ENCODE results near the gene PPP6R2. TPM values are rescaled to one million over a fixed set of nuclear protein-coding genes. Genes with fewer than 3 reads are reported as not detected.
"Not testable (repeated sequence)": the region's sequence is repeated elsewhere in the genome, so short reads cannot be mapped to it uniquely, and the experiment has no call there.

The PPP6R2 gene
- polyA plus RNA-seq, 3 donors: 25.1 to 41.1 (median 36.9) TPM

DNA sequence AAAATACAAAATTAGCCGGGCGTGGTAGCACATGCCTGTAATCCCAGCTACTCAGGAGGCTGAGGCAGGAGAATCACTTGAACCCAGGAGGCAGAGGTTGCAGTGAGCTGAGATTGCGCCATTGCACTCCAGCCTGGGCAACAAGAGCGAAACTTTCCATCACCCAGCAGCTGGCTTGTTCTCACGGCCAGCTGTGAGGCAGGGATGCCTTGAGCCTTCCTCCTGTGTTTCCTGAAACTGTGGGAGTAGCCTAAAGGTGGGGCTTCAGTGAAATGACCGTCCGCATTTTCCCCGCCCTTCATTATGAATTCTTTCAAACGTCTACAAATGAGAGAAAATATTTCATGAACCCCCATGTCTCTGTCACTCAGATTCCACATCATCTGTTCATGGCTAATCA is 65.8 kb downstream of the PPP6R2 start:
- not testable (repeated sequence) for H3K27ac ChIP-seq (ENCODE audit: low read depth, low read length)
- 54 to 75% (median 71%) methylated on average over 9 of the region's 9 CpGs for WGBS, 3 donors

GRCh38 chr22:50414476-50415248 is 71.5 kb downstream of the PPP6R2 start:
- WGBS, 3 donors: 90 to 93% (median 92%) methylated on average over 31 of the region's 31 CpGs
- H3K27ac ChIP-seq (ENCODE audit: low read depth, low read length): no peak overlapping the region

- no peak overlapping the region for H3K27ac ChIP-seq (ENCODE audit: low read depth, low read length)
- 94 to 96% (median 94%) methylated on average over 12 of the region's 12 CpGs for WGBS, 3 donors
Observed at GRCh38 chr22:50415426-50415825, 72.3 kb downstream of the PPP6R2 start.

DNA sequence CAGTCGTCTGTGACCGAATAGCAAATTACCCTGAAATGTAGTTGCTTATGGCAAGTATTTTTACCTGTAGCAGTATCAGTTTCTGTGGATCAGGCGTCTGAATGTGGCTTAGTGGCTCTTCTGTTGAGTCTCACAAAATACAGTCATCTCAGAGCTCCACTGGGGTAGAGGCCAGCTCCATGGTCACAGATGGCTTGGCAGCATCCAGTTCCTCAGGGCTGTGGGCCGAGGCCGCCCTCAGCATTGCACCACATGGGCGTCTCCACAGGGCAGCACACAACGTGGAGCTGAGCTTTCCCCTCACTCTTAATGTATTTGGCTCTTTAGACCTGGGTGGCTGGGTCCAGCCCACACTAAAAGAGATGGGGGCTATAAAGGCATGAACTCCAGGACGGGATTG is 73.9 kb downstream of the PPP6R2 start:
- 81 to 92% (median 92%) methylated on average over 8 of the region's 8 CpGs for WGBS, 3 donors
- H3K27ac ChIP-seq (ENCODE audit: low read depth, low read length): no peak overlapping the region

DNA sequence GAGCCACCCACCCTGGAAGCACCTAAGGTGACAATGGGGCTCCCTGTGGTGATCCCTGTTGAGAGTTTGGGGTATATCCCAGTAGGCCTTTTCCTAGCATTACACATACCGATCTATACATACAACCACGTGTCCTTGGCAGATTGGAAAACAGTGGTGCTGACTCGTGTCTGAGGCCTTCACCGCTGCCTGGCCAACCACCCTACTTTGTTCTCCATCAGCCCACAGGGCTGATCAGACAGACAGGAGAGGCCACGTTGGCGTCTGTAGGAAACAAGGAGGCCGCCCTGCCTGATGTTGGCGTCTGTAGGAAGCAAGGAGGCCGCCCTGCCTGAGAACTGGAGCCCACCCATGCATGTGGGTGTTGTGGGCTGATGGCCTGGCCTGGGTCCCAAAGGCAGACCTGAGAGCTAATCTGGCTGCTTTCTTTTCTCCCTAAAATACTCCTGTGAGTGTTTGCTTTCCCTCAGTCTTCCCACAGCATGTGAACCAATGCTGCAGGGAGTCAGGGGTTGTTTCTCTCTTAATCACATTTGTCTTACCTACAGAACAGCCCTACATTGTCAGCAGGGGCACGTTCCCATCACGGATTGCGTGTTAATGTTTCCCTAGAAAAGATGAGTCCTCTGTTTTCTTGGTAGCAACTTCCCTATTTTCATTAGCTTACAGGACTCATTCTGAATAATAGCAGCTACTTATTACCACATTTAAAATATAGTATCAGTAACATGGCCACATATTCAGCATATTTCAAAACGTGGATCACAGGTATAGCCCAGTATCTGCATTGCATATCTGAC is 74.5 kb downstream of the PPP6R2 start:
- H3K27ac ChIP-seq (ENCODE audit: low read depth, low read length): no peak overlapping the region
- 87 to 89% (median 89%) methylated on average over 13 of the region's 13 CpGs for WGBS, 3 donors

GRCh38 chr22:50418624-50419023 is 75.5 kb downstream of the PPP6R2 start:
- WGBS, 3 donors: 93 to 98% (median 95%) methylated on average over 5 of the region's 5 CpGs

GRCh38 chr22:50419116-50419515 is 76.0 kb downstream of the PPP6R2 start:
- WGBS, 3 donors: 91 to 97% (median 91%) methylated on average over 9 of the region's 9 CpGs

More at GRCh38 chr22:50418624-50419023, 75.5 kb downstream of the PPP6R2 start:
- H3K27ac ChIP-seq (ENCODE audit: low read depth, low read length): no peak overlapping the region

DNA sequence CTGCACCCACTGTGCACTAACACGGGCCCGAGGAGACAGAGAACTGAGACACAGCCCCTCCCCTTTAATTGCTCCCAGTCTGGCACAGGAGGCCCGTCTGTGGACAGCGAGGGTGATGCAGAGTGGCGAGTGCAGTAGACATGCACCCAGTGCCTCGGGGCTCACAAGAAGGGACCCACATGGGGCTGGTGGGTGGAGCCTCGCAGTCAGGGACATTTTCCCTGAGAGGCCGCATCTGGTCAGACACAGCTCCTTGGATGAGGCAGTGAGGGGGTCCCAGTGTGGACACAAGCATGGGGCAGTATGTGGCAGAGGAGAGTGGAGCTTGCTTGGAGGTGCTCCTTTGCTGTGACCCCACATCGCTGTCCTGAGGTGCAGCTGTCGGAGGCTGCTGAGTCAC is 76.9 kb downstream of the PPP6R2 start:
- no peak overlapping the region for H3K27ac ChIP-seq (ENCODE audit: low read depth, low read length)
- WGBS, 3 donors: 90 to 94% (median 94%) methylated on average over 10 of the region's 10 CpGs

More at GRCh38 chr22:50419116-50419515, 76.0 kb downstream of the PPP6R2 start:
- no peak overlapping the region for H3K27ac ChIP-seq (ENCODE audit: low read depth, low read length)

- H3K27ac ChIP-seq (ENCODE audit: low read depth, low read length): no peak overlapping the region
- WGBS, 3 donors: 90 to 92% (median 90%) methylated on average over 12 of the region's 12 CpGs
Observed at GRCh38 chr22:50420581-50420980, 77.5 kb downstream of the PPP6R2 start.

GRCh38 chr22:50422046-50422445 is 78.9 kb downstream of the PPP6R2 start:
- no peak overlapping the region for H3K27ac ChIP-seq (ENCODE audit: low read depth, low read length)
- WGBS, 3 donors: 94 to 98% (median 96%) methylated on average over 14 of the region's 14 CpGs

DNA sequence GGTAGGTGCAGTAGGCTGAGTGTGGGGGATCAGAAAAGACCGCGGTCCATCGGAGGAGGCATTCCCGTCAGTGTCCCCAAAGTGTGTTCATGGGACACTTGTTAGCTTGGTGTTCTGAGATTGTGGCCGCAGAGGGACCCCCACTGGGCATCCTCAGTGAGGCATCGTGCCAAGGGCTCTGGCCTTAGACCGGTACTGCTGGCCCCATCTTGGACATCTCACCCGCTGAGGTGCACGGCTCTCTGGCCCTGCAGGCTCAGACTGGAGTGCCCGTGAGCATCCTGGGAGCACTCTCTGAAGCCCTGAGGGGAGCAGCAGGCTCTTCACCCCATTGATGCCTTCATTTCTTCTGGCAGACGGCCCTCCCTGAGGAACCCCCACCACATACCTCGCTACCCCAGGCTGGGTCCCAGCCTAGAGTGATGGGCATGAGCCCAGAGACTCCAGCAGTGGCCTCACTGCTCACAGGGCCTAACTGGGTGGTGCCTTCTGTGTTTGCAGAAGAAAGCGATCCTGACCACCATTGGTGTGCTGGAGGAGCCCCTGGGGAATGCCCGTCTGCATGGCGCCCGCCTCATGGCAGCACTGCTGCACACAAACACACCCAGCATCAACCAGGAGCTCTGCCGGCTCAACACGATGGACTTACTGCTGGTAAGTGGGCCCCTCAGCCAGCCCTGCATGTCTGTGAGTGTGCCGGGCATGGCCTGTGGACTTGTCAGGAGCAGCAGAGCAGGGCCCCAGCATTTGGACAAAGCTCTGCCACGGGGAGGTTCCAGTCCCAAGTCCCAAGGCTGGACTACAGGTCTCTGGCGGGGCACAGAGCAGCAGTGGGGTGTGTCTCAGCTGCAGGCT is 80.1 kb downstream of the PPP6R2 start:
- H3K27ac ChIP-seq (ENCODE audit: low read depth, low read length): no peak overlapping the region
- 93 to 96% (median 95%) methylated on average over 21 of the region's 21 CpGs for WGBS, 3 donors

DNA sequence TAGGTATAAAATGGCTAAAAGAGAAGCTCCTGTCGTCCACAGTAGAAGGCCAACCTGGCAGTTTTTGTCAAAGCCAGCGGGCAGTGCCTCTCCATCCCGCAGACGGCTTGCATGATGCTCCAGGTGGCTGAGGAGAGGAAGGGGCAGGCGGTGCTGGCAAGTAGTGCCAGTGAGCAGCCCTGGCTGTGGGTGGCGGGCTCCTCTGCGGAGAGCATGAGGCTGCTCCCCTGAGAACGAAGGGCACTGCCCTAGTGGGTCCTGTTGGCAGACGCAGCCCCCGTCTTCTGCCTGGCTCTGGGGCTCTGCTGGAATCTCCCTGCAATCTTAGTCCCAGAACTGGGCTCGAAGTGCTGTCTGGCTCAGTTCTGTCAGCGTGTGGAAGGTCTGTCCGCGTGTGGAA is 80.8 kb downstream of the PPP6R2 start:
- no peak overlapping the region for H3K27ac ChIP-seq (ENCODE audit: low read depth, low read length)
- WGBS, 3 donors: 95 to 97% (median 97%) methylated on average over 14 of the region's 14 CpGs

DNA sequence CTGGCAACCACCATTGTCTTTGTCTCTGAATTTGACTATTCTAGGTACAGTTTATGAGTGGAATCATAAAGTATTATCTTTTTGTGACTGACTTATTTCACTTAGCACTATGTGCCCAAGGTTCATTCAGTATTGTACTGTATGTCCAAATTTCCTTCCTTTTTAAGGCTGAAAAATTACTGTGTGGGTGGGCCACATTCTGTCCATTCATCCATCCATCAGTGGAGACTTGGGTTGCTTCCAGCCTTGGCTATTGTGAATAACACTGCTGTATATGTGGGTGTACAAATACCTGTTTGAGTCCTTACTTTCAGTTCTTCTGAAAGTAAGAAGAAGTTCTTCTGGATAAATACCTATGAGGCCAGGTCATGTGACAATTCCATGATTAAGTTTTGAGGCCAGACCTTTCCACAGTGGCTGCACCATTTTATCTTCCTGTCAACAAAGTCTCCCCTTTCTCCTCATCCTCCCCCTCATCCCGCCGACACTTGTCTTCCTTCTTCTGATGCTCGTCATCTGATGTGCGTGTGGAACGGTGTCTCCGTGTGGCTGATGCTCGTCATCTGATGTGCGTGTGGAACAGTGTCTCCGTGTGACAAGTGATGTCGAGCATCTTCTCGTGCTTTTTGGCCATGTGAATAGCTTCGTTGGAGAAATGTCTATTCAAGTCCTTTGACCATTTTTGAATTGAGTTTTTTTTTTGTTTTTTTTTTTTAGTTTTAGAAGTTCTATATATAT is 82.2 kb downstream of the PPP6R2 start:
- no peak overlapping the region for H3K27ac ChIP-seq (ENCODE audit: low read depth, low read length)
- 93 to 94% (median 93%) methylated on average over 12 of the region's 12 CpGs for WGBS, 3 donors

DNA sequence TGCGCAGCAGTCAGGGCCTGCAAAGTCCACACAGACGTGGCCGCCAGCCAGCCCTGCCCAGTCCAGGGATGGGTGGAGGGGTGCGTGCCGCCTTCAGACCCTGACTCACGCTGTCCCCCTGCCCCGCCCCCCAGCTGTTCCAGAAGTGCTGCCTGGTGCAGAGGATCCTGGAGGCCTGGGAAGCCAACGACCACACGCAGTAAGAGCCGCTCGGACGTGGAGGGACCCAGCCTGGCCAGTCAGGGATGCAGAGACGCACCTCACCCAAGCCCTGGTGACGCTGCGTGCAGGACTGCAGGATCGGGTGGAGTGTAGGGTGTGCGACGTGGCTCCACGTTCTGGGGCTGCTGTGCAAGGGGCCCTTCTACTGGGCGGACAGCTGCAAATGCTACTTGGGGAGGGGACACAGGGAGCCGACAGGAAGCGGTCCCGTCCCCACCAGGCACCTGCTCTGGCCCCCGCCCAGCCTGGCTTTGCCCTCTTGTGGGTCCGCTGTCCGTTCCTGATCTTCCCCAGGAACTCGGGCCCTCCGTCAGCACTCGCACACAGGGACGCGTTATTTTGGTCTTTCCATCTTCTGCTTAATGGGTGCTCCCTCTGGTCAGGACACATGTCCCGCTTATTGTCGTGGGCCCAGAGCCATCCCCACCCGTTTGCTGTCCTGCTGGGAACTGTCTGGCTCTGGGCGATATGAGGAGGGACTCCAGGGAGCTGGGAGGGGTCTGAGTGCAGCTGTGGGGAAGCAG is 89.2 kb downstream of the PPP6R2 start:
- WGBS, 3 donors: 94% methylated on average over 30 to 35 of the region's 35 CpGs
- no peak overlapping the region for H3K27ac ChIP-seq (ENCODE audit: low read depth, low read length)

DNA sequence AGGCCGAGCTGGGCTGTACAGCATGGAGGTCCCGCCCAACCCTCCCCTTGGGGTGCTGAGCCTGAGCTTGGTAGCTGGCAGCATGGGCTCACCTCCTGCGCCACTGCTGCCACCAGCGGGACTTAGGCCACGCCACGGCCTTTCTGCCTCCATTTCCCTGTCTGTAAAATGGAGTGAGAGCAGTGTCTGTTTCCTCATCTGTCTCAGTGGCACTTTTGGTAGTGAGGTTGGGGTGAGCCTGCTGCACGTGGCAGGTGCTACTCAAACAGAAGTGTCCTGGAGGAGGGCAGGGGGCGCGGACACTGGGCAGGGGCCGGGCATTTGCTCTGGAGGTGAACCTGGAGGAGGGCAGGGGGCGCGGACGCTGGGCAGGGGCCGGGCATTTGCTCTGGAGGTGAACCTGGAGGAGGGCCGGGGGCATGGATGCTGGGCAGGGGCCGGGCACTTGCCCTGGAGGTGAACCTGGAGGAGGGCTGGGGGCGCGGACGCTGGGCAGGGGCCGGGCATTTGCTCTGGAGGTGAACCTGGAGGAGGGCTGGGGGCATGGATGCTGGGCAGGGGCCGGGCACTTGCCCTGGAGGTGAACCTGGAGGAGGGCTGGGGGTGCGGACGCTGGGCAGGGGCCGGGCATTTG is 89.9 kb downstream of the PPP6R2 start:
- WGBS, 3 donors: 93 to 96% (median 95%) methylated on average over 17 to 19 of the region's 24 CpGs
- not testable (repeated sequence) for H3K27ac ChIP-seq (ENCODE audit: low read depth, low read length)

- WGBS, 3 donors: 88 to 95% (median 93%) methylated on average over 22 to 24 of the region's 24 CpGs
- H3K27ac ChIP-seq (ENCODE audit: low read depth, low read length): no peak overlapping the region
Observed at GRCh38 chr22:50434849-50435248, 91.7 kb downstream of the PPP6R2 start.

Measured in adipose tissue (tissue), 3 donors.